HG03521 (cell line): Measurements from ENCODE around the gene CDH23.

Source experiments
- ATAC-seq: cut with Tn5 transposase; IDR thresholded peaks from one replicate; pipeline ENCODE4 v1.9.1; 2021; ENCODE audit warnings: mild to moderate bottlenecking, moderate library complexity; ENCODE audit not compliant: unreplicated experiment

Gene CDH23

DNA sequence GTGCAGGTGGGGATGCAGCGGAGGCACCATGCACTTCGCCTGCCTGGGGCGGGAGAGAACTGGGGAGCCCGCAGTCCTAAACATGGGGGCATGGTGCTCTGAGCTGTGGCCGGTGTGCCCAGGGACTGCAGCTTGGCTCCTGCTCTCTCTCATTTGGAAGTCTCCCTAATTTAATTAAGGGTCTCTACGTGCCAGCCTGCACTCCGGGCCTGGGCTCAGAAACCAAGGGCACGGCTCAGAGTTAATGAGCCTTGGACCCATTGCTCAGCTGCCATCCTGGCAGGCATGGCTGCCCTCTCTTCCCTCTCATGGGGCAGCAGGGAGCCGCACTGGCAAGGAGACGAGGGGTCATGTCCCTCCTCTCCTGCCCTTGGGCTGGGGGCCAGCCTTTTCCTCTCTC lies 115.6 kb downstream of the CDH23 start:
- no peak for ATAC-seq

GRCh38 chr10:71512761-71513539 lies 116.2 kb downstream of the CDH23 start:
- ATAC-seq = no peak

DNA sequence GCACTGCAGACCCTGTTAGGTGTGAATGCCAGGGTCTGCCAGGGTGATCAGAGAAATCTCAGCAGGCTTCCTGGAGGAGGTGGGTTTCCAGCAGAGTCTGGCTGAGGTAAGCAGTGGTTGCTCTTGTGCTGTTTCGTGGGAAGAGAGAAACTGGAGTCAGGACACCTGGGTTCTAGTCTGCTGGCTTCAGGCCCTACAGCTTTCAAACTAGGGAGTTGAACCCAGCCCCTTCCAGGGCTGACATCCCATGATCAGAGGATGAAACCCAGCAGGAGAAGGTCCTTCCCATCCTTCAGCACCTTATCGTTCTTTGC lies 116.8 kb downstream of the CDH23 start:
- no peak for ATAC-seq

DNA sequence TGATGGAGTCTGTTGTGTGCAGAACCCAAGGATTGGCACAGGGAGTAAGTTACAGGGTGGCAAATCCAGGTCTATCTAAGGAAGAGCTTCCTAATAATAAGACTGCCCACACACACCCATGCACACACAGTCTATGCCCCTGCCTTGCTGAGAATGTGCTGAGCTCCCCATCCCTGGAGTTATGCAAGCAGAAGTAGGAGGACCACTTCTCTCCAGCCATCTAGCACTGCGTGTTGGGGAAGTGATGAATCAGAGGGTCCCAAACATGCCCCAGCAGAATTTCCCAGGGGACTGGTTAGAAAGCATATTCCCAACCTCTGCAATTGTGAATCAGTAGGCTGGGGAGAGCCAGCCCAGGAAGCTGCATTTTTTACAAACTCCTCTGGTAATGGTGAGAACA lies 117.2 kb downstream of the CDH23 start:
- no peak for ATAC-seq

DNA sequence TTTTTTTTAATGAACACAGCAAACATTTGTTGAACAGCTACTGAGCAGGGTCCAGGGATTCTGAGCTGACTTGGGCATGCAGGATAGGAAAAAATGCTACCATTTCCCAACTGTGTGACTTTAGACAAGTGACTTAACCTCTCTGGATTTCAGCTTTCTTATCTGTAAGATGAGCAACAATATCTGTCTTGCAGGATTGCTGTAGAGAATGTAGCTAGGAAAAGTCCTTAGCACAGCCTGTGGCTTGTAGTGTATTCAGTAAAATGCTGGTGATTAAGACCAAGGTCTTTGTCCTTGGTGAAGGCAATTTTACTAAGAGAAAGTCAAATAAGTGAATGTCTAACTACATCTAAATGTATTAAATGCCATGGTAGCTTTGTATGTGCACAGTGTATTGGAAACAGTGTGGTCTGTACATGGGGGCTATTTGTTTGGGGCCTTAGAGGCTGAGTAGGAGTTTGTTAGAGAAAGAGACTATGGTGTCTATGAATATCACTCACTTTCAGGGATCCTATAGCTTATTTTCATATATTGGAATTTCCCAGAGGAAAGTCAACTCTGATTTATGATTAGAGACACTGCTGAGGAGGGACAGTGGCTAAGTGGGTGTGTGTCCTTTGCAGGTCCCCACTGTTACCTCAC lies 118.9 kb downstream of the CDH23 start:
- no peak for ATAC-seq

DNA sequence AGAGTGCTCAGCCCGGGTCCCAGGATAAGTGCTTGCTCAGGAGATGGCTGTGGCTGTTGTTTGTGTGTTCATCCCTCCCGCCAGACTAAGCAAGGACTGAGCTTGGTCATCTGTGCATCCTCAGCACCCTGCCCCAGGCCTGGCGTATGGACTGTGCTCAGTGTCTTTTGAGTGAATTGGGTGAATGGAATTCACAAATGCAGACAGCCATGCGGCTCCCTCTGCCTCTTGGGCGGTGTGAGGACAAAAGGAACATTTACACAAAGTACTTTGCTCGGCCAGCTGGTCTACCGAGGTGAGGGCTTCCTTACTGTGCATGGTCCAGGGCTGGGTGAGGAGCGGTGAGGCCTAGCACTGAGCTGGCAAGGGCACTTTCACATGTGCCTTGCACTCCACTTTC lies 120.2 kb downstream of the CDH23 start:
- no peak for ATAC-seq

GRCh38 chr10:71517298-71518169 lies 120.8 kb downstream of the CDH23 start:
- no peak for ATAC-seq

DNA sequence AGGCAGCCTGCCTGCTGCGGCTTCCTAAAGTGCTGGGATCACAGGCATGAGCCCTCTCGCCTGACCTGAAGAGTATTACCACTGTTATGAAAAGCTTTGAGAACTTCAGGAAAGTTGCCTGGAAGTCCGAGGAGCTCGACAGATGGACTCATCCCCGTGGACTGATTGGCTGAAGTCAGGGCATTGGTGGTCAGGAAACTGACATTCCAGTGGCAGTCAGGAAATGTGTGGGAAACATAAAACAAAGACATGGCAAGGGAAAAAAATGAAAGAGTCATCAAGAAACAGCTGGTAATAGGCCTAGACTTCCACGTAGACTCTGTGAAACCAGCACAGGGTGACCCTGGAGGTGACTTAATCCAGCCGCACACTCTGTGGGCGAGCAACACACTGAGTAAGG lies 123.3 kb downstream of the CDH23 start:
- no peak for ATAC-seq

DNA sequence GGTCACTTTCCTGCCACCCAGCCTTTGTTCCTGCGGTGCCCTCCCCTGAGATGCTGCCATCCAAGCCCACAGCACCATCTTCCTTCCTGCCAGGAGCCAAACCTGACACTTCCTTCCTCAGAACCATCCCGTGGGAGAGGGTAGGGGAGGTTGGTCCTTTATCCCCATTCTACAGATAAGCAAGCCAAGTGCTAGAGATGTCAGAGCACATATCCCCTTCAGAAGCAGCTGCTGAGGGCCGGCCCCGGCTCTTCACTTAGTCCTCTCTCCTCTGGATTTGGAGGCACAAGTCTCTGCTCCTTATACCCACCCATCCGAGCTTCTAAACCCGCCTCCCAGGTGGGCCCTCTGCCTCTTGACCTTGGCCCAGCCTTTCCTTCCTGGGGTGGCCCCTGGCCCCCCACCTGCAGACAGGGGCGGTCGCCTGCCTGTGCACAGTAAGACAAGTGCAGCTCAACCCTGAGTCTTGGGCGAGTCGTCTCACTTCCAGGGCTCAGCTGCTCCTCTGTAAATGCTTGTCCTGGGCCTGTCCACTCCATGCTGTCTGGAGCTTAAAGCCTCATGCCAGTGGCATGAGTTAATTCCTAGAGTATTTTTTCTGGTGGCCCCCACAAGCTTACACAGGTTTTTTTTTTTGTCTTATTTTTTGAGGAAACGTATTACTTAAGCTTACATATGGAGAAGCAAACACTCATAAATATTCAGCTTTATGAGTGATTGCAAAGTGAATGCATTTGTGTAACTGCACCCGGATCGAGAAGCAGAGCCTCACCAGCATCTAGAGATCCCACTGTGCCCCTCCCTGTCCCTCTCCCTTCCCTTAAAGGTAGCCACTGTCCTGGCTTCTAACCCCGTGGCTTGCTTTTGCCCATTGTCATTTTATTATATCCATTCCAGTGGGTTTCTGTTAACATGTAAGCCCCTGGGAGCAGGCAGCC lies 125.1 kb downstream of the CDH23 start:
- ATAC-seq = no peak

- ATAC-seq = no peak
Observed at GRCh38 chr10:71522442-71523144, 125.9 kb downstream of the CDH23 start.

DNA sequence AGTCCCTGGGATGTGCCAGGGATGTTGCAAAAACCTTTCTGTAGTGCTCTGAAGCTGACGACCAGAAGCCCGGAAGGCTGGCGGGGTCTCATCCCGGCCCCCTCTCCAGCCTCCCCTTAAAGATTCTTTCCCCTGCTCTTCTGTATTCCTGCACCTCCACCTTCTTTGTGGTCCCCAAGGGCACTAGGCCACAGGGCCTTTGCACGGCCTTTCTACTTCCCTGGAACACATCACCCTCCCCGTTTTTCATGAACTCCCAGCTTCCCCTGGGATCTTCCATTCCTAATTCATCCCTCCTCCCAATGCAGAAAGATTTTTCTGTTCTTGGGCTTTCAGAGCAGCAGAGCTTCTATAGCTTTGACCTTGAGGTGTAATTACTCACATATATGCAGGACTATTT lies 127.0 kb downstream of the CDH23 start:
- ATAC-seq = no peak

DNA sequence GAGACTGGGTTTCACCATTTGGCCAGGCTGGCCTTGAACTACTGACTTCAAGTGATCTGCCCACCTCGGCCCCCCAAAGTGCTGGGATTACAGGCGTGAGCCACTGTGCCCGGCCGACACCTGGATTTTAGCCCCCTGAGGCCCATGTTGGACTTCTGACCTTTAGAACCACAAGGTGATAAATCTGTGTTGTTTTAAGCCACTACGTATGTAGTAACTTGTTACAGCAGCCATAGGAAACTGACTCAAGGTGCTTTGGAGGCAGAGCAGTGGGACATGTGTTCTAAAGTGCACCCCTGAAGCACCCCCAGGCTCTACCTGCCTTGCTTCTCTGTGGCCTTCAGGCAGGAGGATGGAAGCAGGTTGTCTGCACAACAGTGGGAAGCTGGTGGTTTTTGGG lies 128.4 kb downstream of the CDH23 start:
- no peak for ATAC-seq

- no peak for ATAC-seq
Observed at GRCh38 chr10:71525721-71526120, 129.0 kb downstream of the CDH23 start.

GRCh38 chr10:71526653-71527052 lies 129.9 kb downstream of the CDH23 start:
- no peak for ATAC-seq

- ATAC-seq = no peak
Observed at GRCh38 chr10:71527135-71527534, 130.4 kb downstream of the CDH23 start.

- ATAC-seq = no peak
Observed at GRCh38 chr10:71528371-71529206, 131.9 kb downstream of the CDH23 start.

- ATAC-seq = no peak
Observed at GRCh38 chr10:71529207-71529827, 132.6 kb downstream of the CDH23 start.

DNA sequence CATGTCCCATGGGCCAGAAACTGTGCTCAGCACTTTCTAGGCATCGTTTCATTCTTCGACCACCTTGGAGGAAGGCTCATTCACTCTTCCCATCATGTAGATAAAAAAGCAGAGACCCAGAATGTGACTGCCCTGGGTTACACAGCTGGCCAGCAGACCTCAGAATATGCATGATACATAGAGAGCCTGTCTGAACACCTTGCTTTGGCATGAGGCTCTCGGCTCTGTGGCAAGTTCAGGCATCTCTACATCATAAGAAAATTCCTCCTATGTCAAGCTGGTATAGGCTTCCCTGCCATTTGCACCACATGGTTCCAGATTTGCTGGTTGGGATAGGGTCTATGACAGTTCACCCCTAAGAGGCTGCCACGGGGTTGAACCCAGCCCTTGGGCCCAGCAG lies 134.1 kb downstream of the CDH23 start:
- ATAC-seq = no peak
